ENCODE data around the gene APLF. TPM values are rescaled to one million over a fixed set of nuclear protein-coding genes. Genes with fewer than 3 reads are reported as not detected.
"Not testable (repeated sequence)": the region's sequence is repeated elsewhere in the genome, so short reads cannot be mapped to it uniquely, and the experiment has no call there.

The APLF gene
- total RNA-seq, 1 donor from 2014 or later: 7.9 TPM

GRCh38 chr2:68441179-68441993, 26.0 kb upstream of the APLF start:
- DNase-seq: peak; percentile 96

- no peak for DNase-seq
Measured at GRCh38 chr2:68441994-68442322, 25.4 kb upstream of the APLF start.

GRCh38 chr2:68446425-68446824, 21.0 kb upstream of the APLF start:
- DNase-seq: not testable (repeated sequence)

- no peak for DNase-seq
Measured at GRCh38 chr2:68447118-68447517, 20.3 kb upstream of the APLF start.

GRCh38 chr2:68448671-68449653, 18.4 kb upstream of the APLF start:
- DNase-seq: no peak

- DNase-seq: no peak
Measured at GRCh38 chr2:68452158-68452900, 15.1 kb upstream of the APLF start.

GRCh38 chr2:68453761-68454360, 13.5 kb upstream of the APLF start:
- no peak for DNase-seq

- DNase-seq: no peak
Measured at GRCh38 chr2:68454719-68455118, 12.7 kb upstream of the APLF start.

- DNase-seq: no peak
Measured at GRCh38 chr2:68456198-68456597, 11.2 kb upstream of the APLF start.

- no peak for DNase-seq
Measured at GRCh38 chr2:68458981-68459380, 8.4 kb upstream of the APLF start.

- DNase-seq: peak; percentile 78
Measured at GRCh38 chr2:68463287-68463877, 4.0 kb upstream of the APLF start.

GRCh38 chr2:68464651-68465050, 2.7 kb upstream of the APLF start:
- DNase-seq: no peak

- no peak for DNase-seq
Measured at GRCh38 chr2:68465081-68465916, 2.1 kb upstream of the APLF start.

GRCh38 chr2:68466361-68466777, 1.0 kb upstream of the APLF start:
- peak; percentile 34 for DNase-seq

- DNase-seq: no peak
Measured at GRCh38 chr2:68466778-68467076, 658 bp upstream of the APLF start.

GRCh38 chr2:68468801-68469200, 1.4 kb downstream of the APLF start:
- DNase-seq: no peak

GRCh38 chr2:68469935-68470334, 2.5 kb downstream of the APLF start:
- no peak for DNase-seq

GRCh38 chr2:68471385-68471784, 4.0 kb downstream of the APLF start:
- no peak for DNase-seq

GRCh38 chr2:68472796-68473414, 5.5 kb downstream of the APLF start:
- DNase-seq: no peak

- peak; percentile 9 for DNase-seq
Measured at GRCh38 chr2:68475110-68475509, 7.7 kb downstream of the APLF start.

Data from tongue (tissue), 2 donors.